GM12878 (cell line): ENCODE data around the gene LST1. TPM values are rescaled to one million over a fixed set of nuclear protein-coding genes. Genes with fewer than 3 reads are reported as not detected.

Source experiments
- ATAC-seq: fragments of 200-7000 bp; cut with Tn5 transposase; 3 replicates; pipeline ENCODE4 v1.9.1; 2020; ENCODE audit warnings: mild to moderate bottlenecking, moderate library complexity
- BruUV-seq: library from RNA; stranded (reverse); fragments of 400-500 nt; replicated peaks from 2 replicates; lab custom pipeline; 2021; lab: Mats Ljungman, UMichigan
- CTCF ChIA-PET: fragments of 300-600 bp; sonication (Branson Sonifier 250); formaldehyde crosslinking; extraction: SDS; loops from one replicate; lab custom pipeline; 2021; ENCODE audit warnings: inconsistent platforms; lab: Yijun Ruan, JAX
- POLR2A ChIA-PET: fragments of 350-600 bp; formaldehyde crosslinking; extraction: SDS; loops from one replicate; lab custom pipeline; 2021; ENCODE audit warnings: inconsistent platforms; lab: Charles Lee
- RAD21 ChIA-PET: fragments of 300-600 bp; sonication (Branson Sonifier 250); formaldehyde crosslinking; loops from one replicate; lab custom pipeline; 2023; ENCODE audit warnings: antibody characterized with exemption; ENCODE audit not compliant: unreplicated experiment; lab: Charles Lee
- SMC1A ChIA-PET: fragments of 300-600 bp; sonication (Branson Sonifier 250); formaldehyde crosslinking; loops from one replicate; lab custom pipeline; 2023; ENCODE audit not compliant: unreplicated experiment, uncharacterized antibody; lab: Charles Lee
- DNase-seq: peaks from one replicate; pipeline ENCODE4 v3.0.0-alpha.2; 2011; ENCODE audit warnings: low read depth, low spot score
- FAIRE-seq: peaks from 3 replicates; lab custom pipeline; 2011; peaks lifted over from hg19 to GRCh38; lab: Jason Lieb, UNC
- H2AFZ ChIP-seq: 2 replicates; pipeline ENCODE4 v1.6.0; 2011; ENCODE audit warnings: low read depth, low read length, control low read depth; ENCODE audit not compliant: control insufficient read depth
- H3K27ac ChIP-seq: 2 replicates; pipeline ENCODE4 v1.5.1; 2011; ENCODE audit warnings: control low read depth; ENCODE audit not compliant: control insufficient read depth, insufficient read depth
- H3K27me3 ChIP-seq, 2 experiments: replicated peaks in 1 of 2; 2 replicates each; pipeline versions ENCODE4 v1.6.0 to v1.6.1; 2011; ENCODE audit warnings: low read length in 1 of 2; ENCODE audit not compliant: control insufficient read depth in 2 of 2, insufficient read depth in 2 of 2
- H3K36me3 ChIP-seq, 2 experiments: 2 replicates each; pipeline ENCODE4 v1.5.1; 2011; ENCODE audit warnings: low read length in 1 of 2; ENCODE audit not compliant: control insufficient read depth in 2 of 2, insufficient read depth in 2 of 2
- H3K4me1 ChIP-seq: 2 replicates; pipeline ENCODE4 v1.6.1; 2011; ENCODE audit warnings: mild to moderate bottlenecking, low read length, moderate library complexity, mixed read lengths; ENCODE audit not compliant: control insufficient read depth, insufficient read depth
- H3K4me2 ChIP-seq: 2 replicates; pipeline ENCODE4 v1.6.0; 2011; ENCODE audit warnings: control low read depth; ENCODE audit not compliant: control insufficient read depth, insufficient read depth
- H3K4me3 ChIP-seq: fragments of 200-600 bp; sonication (generic); 2 replicates; pipeline ENCODE4 v1.5.1; 2016
- H3K79me2 ChIP-seq: 2 replicates; pipeline ENCODE4 v1.6.0; 2011; ENCODE audit warnings: low read length; ENCODE audit not compliant: control insufficient read depth, insufficient read depth
- H3K9ac ChIP-seq: 2 replicates; pipeline ENCODE4 v1.8.0; 2011; ENCODE audit warnings: low read length, control low read depth, mixed read lengths; ENCODE audit not compliant: control insufficient read depth, insufficient read depth
- H3K9me3 ChIP-seq: replicated peaks from 3 replicates; pipeline ENCODE4 v1.5.1; 2011; ENCODE audit warnings: mild to moderate bottlenecking, low read length; ENCODE audit not compliant: control insufficient read depth, insufficient read depth
- H4K20me1 ChIP-seq: 2 replicates; pipeline ENCODE4 v1.6.0; 2011; ENCODE audit not compliant: control insufficient read depth, insufficient read depth
- ATF7 ChIP-seq: fragments of 450-650 bp; IDR thresholded peaks from 2 replicates; pipeline ENCODE4 v1.6.1; 2016; ENCODE audit warnings: low read depth, mild to moderate bottlenecking
- BACH1 ChIP-seq: fragments of 450-650 bp; IDR thresholded peaks from 2 replicates; pipeline ENCODE4 v1.6.1; 2017; ENCODE audit warnings: mild to moderate bottlenecking, borderline replicate concordance
- MAX ChIP-seq: IDR thresholded peaks from 2 replicates; pipeline ENCODE4 v1.6.1; 2012; ENCODE audit warnings: low read depth, low read length, improper control_type of control experiment
- POLR2A ChIP-seq: IDR thresholded peaks from 2 replicates; pipeline ENCODE4 v1.6.1; 2011; ENCODE audit warnings: low read depth, mild to moderate bottlenecking, low read length
- POLR2AphosphoS2 ChIP-seq: IDR thresholded peaks from 2 replicates; pipeline ENCODE4 v1.6.1; 2011; ENCODE audit warnings: low read depth, mild to moderate bottlenecking, low read length, improper control_type of control experiment, moderate library complexity
- POLR2AphosphoS5 ChIP-seq: IDR thresholded peaks from 2 replicates; pipeline ENCODE4 v1.6.1; 2011; ENCODE audit warnings: mild to moderate bottlenecking, low read length, inconsistent platforms
- RFX5 ChIP-seq: IDR thresholded peaks from 2 replicates; pipeline ENCODE4 v1.6.1; 2011; ENCODE audit warnings: low read depth, low read length, improper control_type of control experiment
- STAT3 ChIP-seq: IDR thresholded peaks from 2 replicates; pipeline ENCODE4 v1.6.1; 2011; ENCODE audit warnings: low read depth, low read length, improper control_type of control experiment
- ZNF622 ChIP-seq: fragments of 450-650 bp; IDR thresholded peaks from 2 replicates; pipeline ENCODE4 v1.6.1; 2017; ENCODE audit warnings: mild to moderate bottlenecking, inconsistent platforms
- WGBS: methylation state at CpG from one replicate; pipeline ENCODE4 v1.1.6; 2016; ENCODE audit warnings: low lambda C conversion rate; ENCODE audit not compliant: insufficient replicate concordance, insufficient coverage; ENCODE audit errors: missing lambda C conversion rate; 5-methylcytosine and 5-hydroxymethylcytosine counted together
- in situ Hi-C: fragments of 300-500 bp; cut with MboI; formaldehyde crosslinking; loops from 9 replicates; pipeline ENCODE4 v1.14.3; 2018; ENCODE audit warnings: mixed read lengths
- intact Hi-C: fragments of 100-400 bp; cut with micrococcal nuclease; formaldehyde crosslinking; loops from one replicate; pipeline ENCODE4 v1.14.2; 2022; ENCODE audit not compliant: unreplicated experiment
- polyA plus RNA-seq, 11 experiments: library from polyadenylated mRNA; depleted of rRNA in 4 of 11; unstranded in 6 of 11; stranded (reverse) in 5 of 11; fragments of >200 nt; fragmentation: Nextera tagmentation in 4 of 11; fragmentation: Illumina TruSeq in 1 of 11; extraction: Ambion mirVana in 4 of 11; extraction: Trizol in 1 of 11; gene quantifications; 1 replicate in 1 of 11; 2 replicates in 10 of 11; pipeline versions ENCODE4 v1.2.1 to v1.2.3, GENCODE V29; 2011 to 2016; ENCODE audit warnings: inconsistent platforms in 2 of 11, missing spikeins in 2 of 11, low read depth in 1 of 11
- total RNA-seq, 4 experiments: library from RNA; depleted of rRNA in 3 of 4; stranded (reverse); fragments of >200 nt in 3 of 4; fragmentation: Illumina TruSeq in 1 of 4; extraction: Trizol in 1 of 4; gene quantifications; 2 replicates each; pipeline versions ENCODE4 v1.2.1 to v1.2.3, GENCODE V29; 2013 to 2021

Gene LST1
- total and polyA plus RNA-seq, 10 of the 15 experiments (the other 5 are each of a cell fraction or from before 2014, with no cell fraction given) = 4.1 to 35.5 (median 16.4) TPM

DNA sequence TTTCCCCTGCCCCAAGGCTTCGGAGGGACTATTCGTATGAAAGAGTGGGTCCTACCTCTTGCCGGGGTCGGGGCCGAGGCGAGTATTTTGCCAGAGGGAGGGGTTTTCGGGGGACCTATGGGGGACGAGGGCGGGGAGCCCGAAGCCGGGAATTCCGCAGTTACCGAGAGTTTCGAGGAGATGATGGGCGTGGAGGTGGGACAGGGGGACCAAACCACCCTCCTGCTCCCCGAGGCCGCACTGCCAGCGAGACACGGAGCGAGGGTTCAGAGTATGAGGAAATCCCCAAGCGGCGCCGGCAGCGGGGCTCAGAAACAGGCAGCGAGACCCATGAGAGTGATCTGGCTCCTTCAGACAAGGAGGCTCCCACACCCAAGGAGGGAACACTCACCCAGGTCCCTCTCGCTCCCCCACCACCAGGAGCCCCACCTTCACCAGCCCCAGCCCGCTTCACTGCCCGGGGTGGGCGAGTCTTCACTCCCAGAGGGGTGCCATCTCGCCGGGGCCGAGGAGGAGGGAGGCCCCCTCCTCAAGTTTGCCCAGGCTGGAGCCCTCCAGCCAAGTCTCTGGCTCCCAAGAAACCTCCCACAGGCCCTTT lies 45.7 kb downstream of the LST1 start:
- Histone ChIP-seq H3K36me3 (peaks cover 56 to 66% of the 10 kb centered on the region in 2 experiments), H3K9ac (no peak overlapping the region), H2AFZ (no peak overlapping the region), H3K27me3 (no peaks in the 10 kb centered on the region), H3K9me3 (no peaks in the 10 kb centered on the region), H3K79me2 (no peaks in the 10 kb centered on the region; the same call in 1 of the 2 replicates), H4K20me1 (no peaks in the 10 kb centered on the region), H3K4me3 (no peak overlapping the region), H3K27ac (no peak overlapping the region), H3K4me1 (no peaks in the 10 kb centered on the region), H3K4me2 (no peak overlapping the region)
- WGBS = 91% methylated on average over 32 of the region's 32 CpGs
- ChIA-PET CTCF (no interaction called here), SMC1A (no interaction called here), RAD21 (no interaction called here), POLR2A (interaction anchor here (0.7 kb wide), 1 partner anchor 69 kb away, joined by 5 read pairs; no protein-coding TSS in a partner anchor)
- intact Hi-C loops (no loop called here), in situ Hi-C loops (no loop called here)
- TF ChIP-seq POLR2AphosphoS2 (0 out of 2 replicates have a peak, but pooled peaks have one; percentile 25), ZNF622 (no peak), RFX5 (no peak), STAT3 (no peak), ATF7 (no peak)
- ATAC-seq (no peak), DNase-seq (no peak), FAIRE-seq (no peak)
- BruUV-seq = no TSS peak

DNA sequence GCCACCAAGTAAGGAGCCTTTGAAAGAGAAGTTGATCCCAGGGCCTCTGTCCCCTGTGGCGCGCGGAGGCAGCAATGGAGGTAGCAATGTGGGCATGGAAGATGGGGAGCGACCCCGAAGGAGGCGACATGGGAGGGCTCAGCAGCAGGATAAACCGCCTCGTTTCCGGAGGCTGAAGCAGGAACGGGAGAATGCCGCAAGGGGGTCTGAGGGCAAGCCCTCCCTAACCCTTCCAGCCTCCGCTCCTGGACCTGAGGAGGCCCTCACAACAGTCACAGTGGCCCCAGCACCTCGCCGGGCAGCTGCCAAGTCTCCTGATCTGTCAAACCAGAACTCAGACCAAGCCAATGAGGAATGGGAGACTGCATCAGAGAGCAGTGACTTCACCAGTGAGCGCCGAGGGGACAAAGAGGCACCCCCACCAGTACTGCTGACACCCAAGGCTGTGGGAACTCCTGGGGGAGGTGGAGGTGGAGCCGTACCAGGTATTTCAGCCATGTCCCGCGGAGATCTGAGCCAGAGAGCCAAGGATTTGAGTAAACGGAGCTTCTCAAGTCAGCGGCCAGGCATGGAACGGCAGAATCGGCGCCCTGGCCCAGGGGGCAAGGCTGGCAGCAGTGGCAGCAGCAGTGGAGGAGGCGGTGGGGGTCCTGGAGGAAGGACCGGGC lies 46.3 kb downstream of the LST1 start:
- Histone ChIP-seq H3K4me3 (no peak overlapping the region), H3K9me3 (no peaks in the 10 kb centered on the region), H3K27ac (no peak overlapping the region), H4K20me1 (no peaks in the 10 kb centered on the region), H2AFZ (no peak overlapping the region), H3K79me2 (no peaks in the 10 kb centered on the region; the same call in 1 of the 2 replicates), H3K9ac (no peak overlapping the region), H3K36me3 (peaks cover 55 to 66% of the 10 kb centered on the region in 2 experiments), H3K4me2 (no peak overlapping the region), H3K4me1 (no peaks in the 10 kb centered on the region), H3K27me3 (no peaks in the 10 kb centered on the region)
- ChIA-PET RAD21 (no interaction called here), SMC1A (interaction anchor here (0.7 kb wide), 1 partner anchor 10 kb away, joined by 3 read pairs; no protein-coding TSS in a partner anchor), POLR2A (no interaction called here), CTCF (interaction anchor here (1.1 kb wide), 1 partner anchor 10 kb away, joined by 3 read pairs; no protein-coding TSS in a partner anchor)
- 95% methylated on average over 26 of the region's 26 CpGs for WGBS
- intact Hi-C loops (no loop called here), in situ Hi-C loops (no loop called here)
- ATAC-seq (no peak), DNase-seq (no peak), FAIRE-seq (no peak)
- TF ChIP-seq POLR2A (peak; percentile 73), BACH1 (no peak), POLR2AphosphoS5 (peak; percentile 64; the same call in 1 of the 2 replicates), MAX (no peak)
- no TSS peak for BruUV-seq
